Activated naive CD4-positive, alpha-beta T cell treated with anti-CD3 and anti-CD28 coated beads, Interleukin-2, amount 50 U/mL, for 16 hours (primary cell): ENCODE data around the gene TCTN2.

ENCODE experiments used
- DNase-seq: peaks from one replicate; pipeline ENCODE4 v3.0.0-alpha.2; 2020

Gene TCTN2

DNA sequence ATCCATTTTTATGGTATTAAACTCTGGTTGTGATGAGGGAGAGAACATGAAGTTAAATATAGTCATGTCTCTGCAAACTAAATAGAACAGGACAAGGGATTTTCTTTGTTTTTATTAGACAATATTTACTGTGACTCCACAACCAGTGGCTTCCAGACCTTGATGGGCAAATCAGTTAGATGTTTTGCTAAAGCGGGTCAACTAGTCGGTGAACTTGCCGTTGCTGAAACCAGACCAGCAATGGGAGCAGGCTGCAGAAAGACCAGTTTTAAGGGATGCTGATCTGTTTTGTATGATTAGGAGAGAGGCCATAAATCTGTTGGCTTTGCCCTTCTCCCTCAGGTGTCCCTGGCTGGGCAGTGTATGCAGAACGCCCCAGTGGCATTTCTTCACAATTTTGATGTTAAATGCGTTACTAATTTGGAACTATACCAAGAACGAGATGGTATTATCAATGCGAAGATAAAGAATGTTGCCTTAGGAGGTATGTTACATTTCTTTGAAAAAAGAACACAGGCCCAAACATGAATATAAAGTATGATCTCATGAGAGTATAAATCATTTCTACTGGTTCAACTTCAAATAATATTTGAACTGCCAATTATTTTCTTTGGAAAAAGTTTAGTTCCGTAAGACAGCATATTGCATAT is 19.4 kb downstream of the TCTN2 start:
- DNase-seq = no peak

DNA sequence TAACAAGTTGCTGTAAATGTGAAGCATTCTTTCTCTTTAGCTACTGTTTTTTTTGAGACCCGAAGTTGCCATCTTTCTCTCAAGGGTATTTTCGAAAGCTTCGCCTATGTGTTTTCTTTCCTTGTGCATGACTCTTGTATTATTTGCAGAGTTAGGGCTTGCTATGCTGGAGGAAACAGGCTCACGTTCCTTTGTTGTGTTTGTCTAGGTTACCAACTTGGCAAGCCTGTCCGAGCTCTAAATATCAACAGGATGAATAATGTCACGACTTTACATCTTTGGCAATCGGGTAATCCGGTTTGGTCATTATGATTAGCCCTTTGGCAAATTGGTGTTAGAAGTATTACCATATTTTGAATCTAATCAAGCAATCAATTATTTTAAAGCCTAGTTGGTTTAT is 25.3 kb downstream of the TCTN2 start:
- DNase-seq = no peak

DNA sequence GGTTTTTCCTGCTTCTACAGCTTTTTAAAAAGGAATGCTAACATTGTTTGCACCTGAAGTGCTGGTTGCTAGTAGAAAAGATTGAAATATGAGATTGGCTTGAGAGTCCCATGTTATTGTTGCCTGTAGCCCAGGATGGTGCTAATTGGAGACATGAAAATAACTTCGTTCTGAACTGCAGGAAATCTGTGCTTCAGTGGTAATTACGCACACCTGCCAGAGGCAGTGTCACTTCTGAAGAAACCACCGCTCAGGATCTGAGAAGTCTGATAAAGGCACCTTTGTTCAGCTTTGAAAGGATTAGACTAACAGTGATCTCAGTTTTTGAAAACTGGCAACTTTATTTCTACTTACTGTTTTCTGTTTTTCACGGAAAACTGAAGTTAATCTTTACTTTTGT is 25.7 kb downstream of the TCTN2 start:
- no peak for DNase-seq

DNA sequence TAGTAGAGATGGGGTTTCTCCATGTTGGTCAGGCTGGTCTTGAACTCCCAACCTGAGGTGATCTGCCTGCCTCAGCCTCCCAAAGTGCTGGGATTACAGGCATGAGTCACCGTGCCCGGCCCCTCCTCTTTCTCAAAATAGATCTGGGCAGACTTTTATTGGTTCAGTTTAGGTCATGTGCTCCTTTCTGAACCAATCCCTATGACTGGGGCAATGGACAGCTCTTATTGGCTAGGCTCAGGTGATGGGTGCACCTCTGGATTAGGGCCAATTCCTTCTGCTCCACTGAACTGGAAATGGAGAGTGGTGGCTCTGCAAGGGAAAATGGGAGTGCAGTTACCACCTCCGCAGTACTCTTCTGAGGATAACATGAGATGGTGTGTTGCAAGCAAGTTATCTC is 35.0 kb downstream of the TCTN2 start:
- no peak for DNase-seq

DNA sequence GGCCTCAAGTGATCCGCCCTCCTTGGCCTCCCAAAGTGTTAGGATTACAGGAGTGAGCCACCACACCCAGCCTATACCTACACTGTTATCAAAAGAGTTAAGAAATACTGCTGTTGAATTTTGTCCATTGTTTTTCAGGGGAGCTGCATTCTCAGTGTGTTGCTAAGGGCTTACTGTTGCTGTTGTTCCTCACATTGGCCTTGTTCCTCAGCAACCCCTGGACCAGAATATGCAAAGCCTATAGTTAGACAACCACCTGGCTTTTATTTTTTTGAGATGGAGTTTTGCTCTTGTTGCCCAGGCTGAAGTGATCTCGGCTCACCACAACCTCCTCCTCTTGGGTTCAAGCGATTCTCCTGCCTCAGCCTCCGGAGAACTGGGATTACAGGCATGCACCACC is 36.6 kb downstream of the TCTN2 start:
- no peak for DNase-seq

DNA sequence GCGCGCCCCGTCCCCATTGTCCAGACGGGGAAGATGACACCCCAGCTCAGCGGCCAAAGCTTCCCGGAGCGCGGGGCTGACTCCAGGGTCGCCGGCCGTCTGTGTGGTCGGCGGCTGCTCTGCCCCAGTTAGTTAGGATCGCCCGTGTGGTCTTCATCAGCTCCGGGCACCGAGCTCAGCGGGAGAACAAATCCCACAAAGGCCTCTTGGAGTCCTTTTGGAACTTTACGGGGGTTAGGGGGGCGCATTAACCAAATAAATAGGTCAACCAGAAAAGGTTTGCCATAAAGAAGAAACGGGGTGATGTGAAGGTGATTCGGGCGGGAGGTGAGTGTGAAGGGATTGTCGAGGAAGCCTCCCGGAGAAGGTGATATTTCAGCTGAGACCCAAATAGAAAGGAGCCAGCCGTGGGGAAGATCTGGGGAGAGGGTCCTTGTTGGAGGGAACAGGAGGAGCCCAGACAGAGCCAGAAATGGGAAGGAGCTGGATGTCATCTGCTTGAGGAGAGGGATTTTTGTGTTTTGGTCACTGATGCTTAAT is 41.9 kb downstream of the TCTN2 start:
- no peak for DNase-seq

DNA sequence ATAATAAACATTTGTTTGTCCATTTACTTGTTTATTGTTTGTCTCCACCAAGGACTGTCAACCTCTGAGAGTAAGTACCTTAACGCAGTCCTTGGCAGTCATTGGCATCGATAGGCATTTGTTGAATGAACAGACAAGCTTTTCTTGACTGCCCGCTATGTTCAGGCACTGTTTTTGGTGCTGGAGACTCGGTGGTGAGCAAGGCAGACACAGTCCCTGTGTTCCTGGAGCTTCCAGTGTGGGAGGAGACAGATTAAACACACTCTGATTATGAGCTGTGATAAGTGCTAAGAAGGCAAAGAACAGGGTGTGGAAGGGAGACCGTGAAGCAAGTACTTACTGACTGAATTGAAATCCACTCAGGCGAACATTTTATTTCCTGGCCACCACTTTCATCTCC is 42.5 kb downstream of the TCTN2 start:
- no peak for DNase-seq

DNA sequence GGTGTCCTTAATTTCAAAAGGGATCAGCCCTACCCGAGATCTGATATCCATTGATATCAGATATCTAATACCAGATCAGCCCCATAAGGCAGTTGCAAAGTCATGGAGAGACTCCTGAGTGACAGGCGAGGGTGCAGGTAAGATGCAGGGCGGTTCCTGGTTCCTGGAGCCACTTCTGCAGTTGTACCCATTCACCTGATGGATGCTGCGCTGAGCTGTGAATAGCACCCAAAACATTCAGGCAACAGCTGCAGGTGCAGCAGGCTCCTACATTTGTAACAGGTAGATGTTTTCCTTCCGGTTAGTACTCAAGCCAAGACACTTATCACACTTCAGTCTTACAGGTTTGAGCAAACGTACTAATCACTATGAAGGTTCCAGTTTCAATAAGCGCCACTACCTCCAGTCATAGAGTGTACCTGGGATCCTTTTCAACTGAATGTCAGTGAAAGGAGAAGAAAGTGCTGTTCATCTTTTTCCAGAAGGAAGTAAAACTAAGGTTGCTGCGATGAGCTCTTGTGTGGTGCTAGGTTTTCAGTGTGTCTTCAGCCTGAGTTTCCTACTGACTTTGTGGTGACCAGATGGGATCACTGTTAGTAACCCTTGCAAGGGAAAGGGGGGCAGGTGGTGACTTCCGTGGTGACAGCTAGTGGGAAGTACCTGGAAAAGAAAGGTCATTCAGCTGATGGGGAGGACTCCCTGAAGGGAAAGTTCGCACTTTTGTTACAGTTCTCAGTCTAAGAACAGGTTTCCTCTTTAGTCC is 43.1 kb downstream of the TCTN2 start:
- peak; percentile 23 for DNase-seq

DNA sequence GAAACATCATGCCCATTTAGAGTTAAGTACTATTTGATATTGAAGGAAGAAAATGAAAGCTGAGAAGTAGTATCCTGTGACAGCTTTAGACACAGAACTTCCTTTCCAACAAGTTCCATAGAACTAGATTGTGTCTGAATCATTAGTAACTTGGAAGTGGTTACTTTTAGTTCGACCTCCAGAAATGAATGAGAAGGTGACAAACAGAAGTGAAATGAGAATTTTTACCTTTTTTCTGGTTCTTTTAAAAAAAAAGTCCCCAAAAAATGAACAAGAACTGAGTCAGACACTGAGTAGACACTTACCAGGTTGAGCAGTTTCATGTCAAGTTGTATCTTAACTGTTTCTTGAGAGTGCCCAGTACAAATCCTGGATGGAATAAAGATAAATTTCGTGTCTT is 44.3 kb downstream of the TCTN2 start:
- DNase-seq = no peak

DNA sequence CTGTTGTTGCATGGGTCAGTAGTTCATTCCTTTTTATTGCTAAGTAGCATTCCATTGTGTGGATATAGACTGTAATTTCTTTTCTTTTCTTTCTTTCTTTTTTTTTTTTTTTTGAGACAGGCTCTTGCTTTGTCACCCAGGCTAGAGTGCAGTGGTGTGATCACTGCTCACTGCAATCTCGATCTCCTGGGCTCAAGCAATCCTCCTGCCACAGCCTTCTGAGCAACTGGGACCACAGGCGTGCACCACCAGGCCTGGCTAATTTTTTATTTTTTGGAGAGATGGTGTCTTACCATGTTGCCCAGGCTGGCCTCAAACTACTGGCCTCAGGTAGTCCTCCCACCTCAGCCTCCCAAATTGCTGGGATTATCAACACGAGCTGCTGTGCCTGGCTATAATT is 46.4 kb downstream of the TCTN2 start:
- DNase-seq = no peak

DNA sequence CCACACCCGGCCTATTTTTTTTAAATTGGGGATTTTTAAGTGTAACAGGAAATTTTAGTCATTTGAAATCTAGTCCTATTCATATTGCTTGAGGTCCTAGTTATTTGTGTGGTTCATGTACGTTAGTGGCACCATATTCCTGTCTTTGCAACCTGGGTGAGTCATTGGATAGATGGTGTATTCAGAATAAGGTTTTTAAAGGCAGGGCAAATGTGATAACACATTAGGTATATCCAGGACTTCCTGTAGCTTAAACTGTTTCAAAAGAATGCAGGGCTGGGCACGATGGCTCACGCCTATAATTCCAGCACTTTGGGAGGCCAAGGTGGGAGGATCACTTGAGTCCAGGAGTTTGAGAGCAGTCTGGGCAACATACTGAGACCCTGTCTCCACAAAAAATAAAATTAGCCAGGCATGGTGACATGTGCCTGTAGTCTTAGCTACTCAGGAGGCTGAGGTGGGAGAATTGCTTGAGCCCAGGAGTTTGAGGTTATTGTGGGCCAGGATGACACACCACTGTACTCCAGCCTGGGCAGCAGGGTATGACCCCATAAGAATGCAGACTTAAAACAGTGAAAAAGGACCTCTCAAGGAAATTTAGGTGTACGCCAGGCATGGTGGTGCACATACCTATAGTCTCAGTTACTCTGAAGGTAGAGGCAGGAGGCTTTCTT is 49.4 kb downstream of the TCTN2 start:
- DNase-seq = no peak

DNA sequence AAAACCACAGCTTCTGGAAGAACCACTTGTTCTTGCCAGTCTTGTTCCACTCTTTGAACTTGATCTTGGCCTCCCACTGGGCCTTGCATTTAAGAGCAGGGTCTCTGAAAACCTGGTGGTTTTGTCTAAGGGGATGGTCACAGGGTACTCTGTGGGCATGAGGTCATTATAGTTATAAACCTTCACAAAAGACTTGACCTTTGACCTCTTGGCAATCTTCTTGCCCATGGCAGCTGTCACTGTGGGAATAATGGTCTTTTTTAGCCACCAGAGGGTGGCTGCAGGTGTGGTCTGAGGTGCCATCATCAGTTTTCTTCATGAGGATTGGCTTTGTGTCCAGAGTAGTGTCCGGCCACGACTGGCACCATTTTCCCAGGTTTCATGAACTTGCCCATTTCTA is 50.3 kb downstream of the TCTN2 start:
- DNase-seq = no peak

DNA sequence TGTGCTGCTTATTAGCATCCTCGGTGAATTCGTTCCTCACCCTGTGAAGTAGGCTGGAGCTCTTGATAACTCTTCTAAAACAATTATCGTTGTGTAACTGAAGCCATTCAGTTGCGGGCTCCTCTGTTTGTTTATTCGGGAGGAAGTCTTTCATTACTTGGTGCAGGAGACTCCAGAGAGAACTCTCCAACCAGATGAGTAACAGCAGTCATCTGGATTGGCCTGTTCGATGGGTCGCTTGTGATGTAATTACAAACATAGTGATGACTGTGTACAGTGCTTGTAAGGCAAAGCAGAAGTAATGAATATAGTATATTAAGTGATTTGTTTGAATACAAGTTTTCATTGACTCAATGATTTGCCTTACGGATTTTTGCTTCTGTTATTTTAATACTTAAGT is 52.1 kb downstream of the TCTN2 start:
- DNase-seq = no peak

DNA sequence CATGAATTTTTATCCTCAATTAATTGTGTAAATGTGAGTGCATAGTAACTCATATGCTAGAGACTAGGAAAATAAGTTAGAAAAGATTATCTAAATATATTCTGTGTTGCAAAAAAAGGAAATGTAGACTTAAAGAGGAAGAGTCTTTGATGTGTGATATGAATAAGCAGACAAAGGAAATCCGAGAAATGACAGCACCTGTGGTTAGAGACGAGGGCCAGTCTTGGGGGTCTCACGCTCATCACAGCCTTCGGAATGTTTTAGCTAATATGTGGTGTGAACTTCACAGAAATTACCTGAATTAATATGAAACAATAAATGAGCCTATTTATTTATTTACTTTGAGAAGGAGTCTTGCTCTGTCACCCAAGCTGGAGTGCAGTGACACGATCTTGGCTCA is 52.9 kb downstream of the TCTN2 start:
- DNase-seq = no peak

DNA sequence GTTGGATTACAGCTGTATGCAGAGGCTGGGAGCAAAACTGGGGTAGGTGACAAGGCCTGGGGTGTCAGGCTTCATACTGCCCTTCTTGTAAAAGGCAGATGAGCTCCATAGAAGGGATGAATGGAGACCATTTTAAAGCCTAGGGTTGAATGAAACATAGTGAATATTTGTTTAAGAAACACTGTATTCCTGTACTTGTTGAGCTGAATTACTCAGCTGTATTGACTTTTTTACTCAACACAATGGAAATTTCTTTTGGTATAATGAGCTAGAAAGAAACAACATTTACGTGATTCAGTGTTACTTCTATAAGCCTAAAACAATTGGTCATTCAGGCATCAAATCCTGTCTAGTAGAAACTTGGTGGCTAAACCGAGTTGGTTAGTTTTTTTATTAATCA is 55.3 kb downstream of the TCTN2 start:
- no peak for DNase-seq

DNA sequence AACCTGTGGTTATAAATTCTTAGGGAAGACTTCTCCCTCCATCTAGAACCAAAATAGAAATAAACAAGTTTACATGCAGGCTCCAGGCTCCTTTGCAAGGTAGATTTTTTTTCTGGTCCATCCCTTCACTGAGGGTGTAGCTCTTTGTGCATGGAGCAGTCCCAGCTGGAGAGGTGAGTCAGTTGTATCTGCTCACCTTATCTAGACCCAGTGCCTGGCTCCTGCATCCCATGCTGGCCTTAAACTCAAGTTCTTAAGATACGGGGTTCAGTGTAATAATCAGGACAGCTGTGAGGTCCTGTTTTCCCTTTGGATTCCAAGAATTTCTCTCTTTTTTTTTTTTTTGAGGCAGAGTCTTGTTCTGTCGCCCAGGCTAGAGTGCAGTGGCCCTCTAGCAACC is 56.0 kb downstream of the TCTN2 start:
- no peak for DNase-seq

DNA sequence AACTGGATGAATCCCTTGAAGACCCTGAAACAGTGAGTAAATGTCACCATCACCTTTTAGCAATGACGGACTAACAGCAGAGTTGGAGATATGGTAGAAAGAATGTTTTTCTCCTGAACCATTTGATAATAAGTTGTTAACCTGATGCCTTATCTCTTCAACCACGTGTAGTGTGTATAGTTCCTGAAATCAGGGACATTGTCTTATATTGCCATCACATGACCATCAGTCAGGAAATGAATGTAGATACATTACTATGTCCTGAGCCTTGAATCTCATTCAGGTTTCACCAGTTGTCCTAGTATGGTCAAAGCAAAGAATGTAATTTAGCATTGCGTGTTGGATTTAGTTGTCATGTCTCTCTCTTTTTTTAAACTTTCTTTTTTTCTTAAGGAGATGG is 57.0 kb downstream of the TCTN2 start:
- DNase-seq = no peak

DNA sequence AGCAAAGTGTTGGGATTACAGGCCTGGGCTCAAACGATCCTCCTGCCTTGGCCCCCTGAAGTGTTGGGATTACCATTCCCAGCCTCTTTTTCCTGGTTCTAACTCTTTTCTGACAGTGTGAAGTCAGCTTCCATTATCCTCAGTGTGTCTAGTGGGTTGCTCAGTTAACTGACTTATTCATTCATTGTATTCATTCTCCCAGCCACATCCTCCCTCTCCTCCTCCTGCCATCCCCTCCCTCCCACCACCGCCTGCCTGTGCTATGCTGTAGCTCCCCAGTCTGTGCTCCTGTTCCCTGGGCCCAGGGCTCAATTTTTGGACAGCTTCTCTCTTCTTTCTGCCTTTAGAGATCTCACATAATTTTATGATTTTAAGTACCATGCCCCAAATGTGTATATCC is 60.7 kb downstream of the TCTN2 start:
- DNase-seq = no peak

DNA sequence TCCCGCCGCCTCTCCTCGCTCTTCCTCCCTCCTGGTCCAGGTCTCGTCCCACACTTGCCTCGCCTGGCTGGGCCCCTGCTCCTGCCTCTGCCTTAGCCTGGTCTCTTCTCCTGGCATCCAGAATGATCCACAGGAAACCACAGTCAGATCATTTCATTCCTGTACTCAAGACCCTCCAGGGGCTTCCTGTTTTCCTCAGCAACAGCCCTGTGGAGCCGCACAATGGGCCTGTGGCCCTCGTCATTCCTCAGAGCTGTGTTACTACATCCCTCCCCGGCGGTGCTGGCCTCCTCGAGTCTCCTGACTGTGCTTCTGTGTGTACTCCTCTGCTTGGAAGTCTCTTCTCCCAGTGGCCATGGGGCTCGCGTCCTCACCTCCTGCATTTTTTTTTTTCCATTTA is 61.3 kb downstream of the TCTN2 start:
- DNase-seq = no peak

DNA sequence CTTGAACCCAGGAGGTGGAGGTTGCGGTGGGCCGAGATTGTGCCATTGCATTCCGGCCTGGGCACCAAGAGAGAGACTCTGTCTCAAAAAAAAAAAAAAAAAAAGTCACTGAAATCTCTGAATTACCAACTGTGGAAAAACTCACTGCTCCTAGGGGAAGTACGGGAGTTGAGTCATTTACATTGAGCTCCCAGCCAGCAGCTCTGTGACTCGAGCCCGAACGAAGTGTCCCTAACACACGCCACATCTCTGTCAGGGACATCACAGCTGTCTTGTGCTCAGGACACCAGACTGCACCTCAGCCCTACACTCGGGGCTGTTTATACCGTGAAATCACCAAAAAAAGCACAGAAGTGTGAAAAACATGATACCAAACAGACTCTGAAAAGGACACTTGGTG is 62.3 kb downstream of the TCTN2 start:
- DNase-seq = no peak

DNA sequence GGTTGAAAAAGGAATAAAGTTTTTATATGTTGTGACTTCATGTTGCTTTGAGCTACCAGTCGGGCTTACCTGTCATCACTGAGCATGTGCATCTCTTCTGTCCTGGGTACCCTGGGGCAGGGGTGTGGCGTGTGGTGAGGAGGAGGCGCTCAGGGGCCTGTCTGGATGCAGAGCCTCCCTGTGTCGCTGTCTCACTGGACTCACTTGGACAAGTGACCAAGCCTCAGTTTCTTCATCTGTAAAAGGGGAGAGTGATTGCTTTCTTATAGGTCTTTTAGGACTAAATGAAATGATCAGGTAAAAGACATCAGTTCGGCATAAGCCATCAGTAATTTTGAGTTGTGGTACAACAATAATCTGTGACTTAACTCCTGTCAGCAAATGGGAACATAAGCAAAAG is 63.4 kb downstream of the TCTN2 start:
- no peak for DNase-seq

DNA sequence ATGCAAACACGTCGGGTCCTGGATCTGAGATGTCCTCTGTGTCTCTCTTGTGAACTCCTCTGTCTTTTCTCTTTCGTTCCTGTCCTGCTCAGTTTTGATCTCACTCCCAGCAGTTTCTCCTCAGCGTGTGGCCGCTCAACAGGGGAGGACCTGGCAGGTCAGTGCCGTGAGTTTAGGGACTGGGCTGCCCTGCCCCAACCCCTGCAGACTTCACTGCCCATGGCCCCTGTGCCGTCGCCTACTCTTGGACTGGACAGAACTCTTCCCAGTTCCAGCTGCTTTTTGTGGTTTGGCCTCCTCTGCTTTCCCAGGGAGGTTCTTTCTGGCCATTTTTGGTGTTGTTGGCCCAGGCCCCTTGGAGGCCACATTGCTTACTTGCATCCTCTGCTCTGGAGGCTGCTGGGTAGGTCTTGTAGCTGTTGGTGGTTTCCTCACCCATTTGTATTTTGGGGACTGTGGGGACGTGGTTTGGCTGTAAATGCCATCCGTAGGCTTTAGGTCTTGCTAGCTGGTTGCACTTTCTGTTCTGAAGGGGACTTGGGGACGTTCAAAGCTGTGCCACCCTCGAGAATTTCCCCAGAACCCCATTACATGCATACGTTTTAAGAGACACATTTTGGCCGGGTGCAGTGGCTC is 71.1 kb downstream of the TCTN2 start:
- no peak for DNase-seq

DNA sequence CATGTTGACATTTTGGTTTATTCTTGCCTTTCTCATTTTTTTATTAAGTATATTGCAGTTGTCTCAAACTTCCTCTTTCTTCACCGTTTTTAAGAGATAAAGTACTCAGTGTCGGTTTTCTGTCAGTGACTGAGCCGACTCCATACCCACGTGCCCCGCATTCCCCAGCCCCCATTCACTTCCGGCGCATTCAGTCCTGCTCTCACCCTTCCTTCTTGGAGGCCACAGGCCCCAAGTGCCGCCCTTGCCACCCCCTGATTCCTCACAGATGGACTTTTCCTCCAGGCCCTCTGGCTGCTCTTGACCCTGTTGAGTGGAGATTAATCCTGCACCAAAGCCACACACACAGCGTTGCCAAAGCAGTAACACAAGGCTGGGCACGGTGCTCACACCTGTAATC is 72.1 kb downstream of the TCTN2 start:
- DNase-seq = no peak

DNA sequence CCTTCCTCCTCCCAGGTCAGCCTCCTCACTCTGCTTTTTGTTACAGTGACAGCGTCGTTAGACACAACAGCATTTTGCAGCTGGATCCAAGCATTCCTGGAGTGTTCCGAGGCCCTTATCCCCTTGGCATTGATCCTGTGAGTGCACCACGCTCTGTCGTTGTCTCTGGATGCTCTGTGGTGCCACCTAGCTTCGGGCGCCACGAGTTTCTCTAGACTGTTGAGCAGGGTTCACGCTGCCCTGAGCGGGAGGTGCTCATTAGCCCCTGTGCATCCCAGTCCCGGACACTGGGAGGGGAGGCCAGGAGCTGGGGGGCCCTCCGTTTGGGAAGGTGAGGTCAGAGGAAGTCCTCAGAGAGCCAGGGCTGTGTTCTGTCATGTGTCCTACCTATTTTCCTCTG is 73.9 kb downstream of the TCTN2 start:
- DNase-seq = no peak
